Peyer's patch (tissue), 4 donors: ENCODE results near the gene VHLL.

Experiments used
- POLR2A ChIP-seq, 2 donors: fragments of 450-650 bp; IDR thresholded peaks; one replicate each; pipeline ENCODE4 v1.5.1; 2017; ENCODE audit warnings: antibody characterized with exemption in 2 of 2, mild to moderate bottlenecking in 2 of 2, moderate library complexity in 2 of 2
- TF ChIP-seq, protein P1 (sequence below), 6 experiments: fragments of 450-650 bp in 4 of 6; fragments of 200-600 bp in 2 of 6; sonication (generic) in 1 of 6; IDR thresholded peaks; one replicate each; pipeline ENCODE4 v1.5.1; 2017 to 2019; ENCODE audit warnings: antibody characterized with exemption in 6 of 6, mild to moderate bottlenecking in 3 of 6, moderate library complexity in 1 of 6

DNA sequence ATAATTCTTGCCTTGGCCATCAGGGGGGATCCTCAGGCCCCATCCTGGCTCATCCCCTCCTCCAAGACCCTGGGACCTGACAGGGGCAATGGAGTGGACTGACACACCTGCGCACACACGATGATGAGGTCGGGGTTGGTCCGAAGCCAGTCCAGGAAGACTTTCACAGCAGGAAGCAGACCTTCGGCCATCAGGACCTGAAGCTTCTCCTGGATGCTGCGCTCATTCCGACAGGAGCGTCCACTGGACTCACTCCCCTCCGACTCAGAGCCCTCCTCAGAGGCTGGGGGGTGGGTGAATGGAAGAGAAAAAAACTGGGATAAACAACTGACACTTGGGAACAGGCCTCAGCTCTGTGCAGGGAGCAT lies 35.8 kb downstream of the VHLL start:
- TF ChIP-seq, protein P1, sequence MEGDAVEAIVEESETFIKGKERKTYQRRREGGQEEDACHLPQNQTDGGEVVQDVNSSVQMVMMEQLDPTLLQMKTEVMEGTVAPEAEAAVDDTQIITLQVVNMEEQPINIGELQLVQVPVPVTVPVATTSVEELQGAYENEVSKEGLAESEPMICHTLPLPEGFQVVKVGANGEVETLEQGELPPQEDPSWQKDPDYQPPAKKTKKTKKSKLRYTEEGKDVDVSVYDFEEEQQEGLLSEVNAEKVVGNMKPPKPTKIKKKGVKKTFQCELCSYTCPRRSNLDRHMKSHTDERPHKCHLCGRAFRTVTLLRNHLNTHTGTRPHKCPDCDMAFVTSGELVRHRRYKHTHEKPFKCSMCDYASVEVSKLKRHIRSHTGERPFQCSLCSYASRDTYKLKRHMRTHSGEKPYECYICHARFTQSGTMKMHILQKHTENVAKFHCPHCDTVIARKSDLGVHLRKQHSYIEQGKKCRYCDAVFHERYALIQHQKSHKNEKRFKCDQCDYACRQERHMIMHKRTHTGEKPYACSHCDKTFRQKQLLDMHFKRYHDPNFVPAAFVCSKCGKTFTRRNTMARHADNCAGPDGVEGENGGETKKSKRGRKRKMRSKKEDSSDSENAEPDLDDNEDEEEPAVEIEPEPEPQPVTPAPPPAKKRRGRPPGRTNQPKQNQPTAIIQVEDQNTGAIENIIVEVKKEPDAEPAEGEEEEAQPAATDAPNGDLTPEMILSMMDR (IDR thresholded peaks at IDR 0.05), result no peak
- TF ChIP-seq POLR2A (IDR thresholded peaks at IDR 0.05), result no peak
